Mesenchymal stem cell (in vitro differentiated cells and primary cell): ENCODE measurements around the gene PTPRG.

Source experiments
- DNase-seq: peaks from one replicate; pipeline ENCODE4 v3.0.0-alpha.2; 2013
- H2AFZ ChIP-seq: one replicate; pipeline ENCODE4 v1.6.1; 2013; ENCODE audit warnings: low read depth, mild to moderate bottlenecking, control low read depth, inconsistent platforms, low read length, moderate library complexity
- H2AK5ac ChIP-seq: 2 replicates; pipeline ENCODE4 v1.6.1; 2013; ENCODE audit warnings: low read length, moderate library complexity, mild to moderate bottlenecking, inconsistent platforms; ENCODE audit not compliant: severe bottlenecking
- H2BK120ac ChIP-seq: one replicate; pipeline ENCODE4 v1.6.1; 2013; ENCODE audit warnings: low read depth, mild to moderate bottlenecking, inconsistent platforms, low read length, moderate library complexity
- H2BK12ac ChIP-seq, 2 experiments: one replicate each; pipeline ENCODE4 v1.6.1; 2013; ENCODE audit warnings: inconsistent platforms in 2 of 2, low read length in 2 of 2, mild to moderate bottlenecking in 2 of 2, moderate library complexity in 2 of 2, control low read depth in 1 of 2
- H2BK15ac ChIP-seq: one replicate; pipeline ENCODE4 v1.6.1; 2013; ENCODE audit warnings: mild to moderate bottlenecking, low read depth, inconsistent platforms; ENCODE audit not compliant: poor library complexity, severe bottlenecking
- H2BK5ac ChIP-seq: 2 replicates; pipeline ENCODE4 v1.6.1; 2013; ENCODE audit warnings: low read depth, mild to moderate bottlenecking, low read length, control low read depth, inconsistent platforms; ENCODE audit not compliant: poor library complexity, severe bottlenecking
- H3K14ac ChIP-seq, 2 experiments: one replicate each; pipeline ENCODE4 v1.6.1; 2013; ENCODE audit warnings: inconsistent platforms in 2 of 2, low read length in 2 of 2, control low read depth in 1 of 2, mild to moderate bottlenecking in 1 of 2, moderate library complexity in 1 of 2
- H3K18ac ChIP-seq, 2 experiments: one replicate each; pipeline ENCODE4 v1.6.1; 2013; ENCODE audit warnings: inconsistent platforms in 2 of 2, low read length in 2 of 2, control low read depth in 1 of 2, low read depth in 1 of 2, mild to moderate bottlenecking in 1 of 2
- H3K23ac ChIP-seq, 2 experiments: one replicate each; pipeline ENCODE4 v1.6.1; 2013; ENCODE audit warnings: inconsistent platforms in 2 of 2, low read length in 2 of 2, mild to moderate bottlenecking in 2 of 2, moderate library complexity in 2 of 2, control low read depth in 1 of 2
- H3K27ac ChIP-seq: 2 replicates; pipeline ENCODE4 v1.5.1; 2013; ENCODE audit warnings: mild to moderate bottlenecking, moderate library complexity, low read length, control low read depth, inconsistent platforms; ENCODE audit not compliant: poor library complexity, severe bottlenecking
- H3K27me3 ChIP-seq, 2 experiments: 2 replicates each; pipeline versions ENCODE4 v1.6.1 to v1.7.0; 2013; ENCODE audit warnings: low read length in 2 of 2, mild to moderate bottlenecking in 2 of 2, moderate library complexity in 2 of 2, control low read depth in 1 of 2, inconsistent platforms in 1 of 2; ENCODE audit not compliant: control insufficient read depth in 1 of 2, insufficient read depth in 1 of 2
- H3K36me3 ChIP-seq, 2 experiments: 2 replicates each; pipeline versions ENCODE4 v1.6.1 to v1.7.0; 2013; ENCODE audit warnings: low read length in 2 of 2, control low read depth in 1 of 2, inconsistent platforms in 1 of 2, low read depth in 1 of 2, mild to moderate bottlenecking in 1 of 2; ENCODE audit not compliant: insufficient read depth in 2 of 2, control insufficient read depth in 1 of 2
- H3K4ac ChIP-seq, 2 experiments: one replicate each; pipeline ENCODE4 v1.6.1; 2013; ENCODE audit warnings: inconsistent platforms in 2 of 2, low read length in 2 of 2, mild to moderate bottlenecking in 2 of 2, moderate library complexity in 2 of 2, control low read depth in 1 of 2, low read depth in 1 of 2
- H3K4me1 ChIP-seq: 2 replicates; pipeline ENCODE4 v1.6.1; 2013; ENCODE audit warnings: low read depth, low read length, control low read depth; ENCODE audit not compliant: control insufficient read depth, insufficient read depth
- H3K4me2 ChIP-seq: 2 replicates; pipeline ENCODE4 v1.6.1; 2013; ENCODE audit warnings: low read length, mild to moderate bottlenecking, inconsistent platforms; ENCODE audit not compliant: poor library complexity, severe bottlenecking
- H3K4me3 ChIP-seq, 2 experiments: 2 replicates each; pipeline versions ENCODE4 v1.5.1 to v1.7.0; 2013; ENCODE audit warnings: low read length in 2 of 2, mild to moderate bottlenecking in 2 of 2, control low read depth in 1 of 2, low read depth in 1 of 2; ENCODE audit not compliant: insufficient read depth in 1 of 2
- H3K79me1 ChIP-seq: replicated peaks from 2 replicates; pipeline ENCODE4 v1.6.1; 2013; ENCODE audit warnings: mild to moderate bottlenecking, control low read depth, low read length, inconsistent platforms; ENCODE audit not compliant: poor library complexity, severe bottlenecking
- H3K9ac ChIP-seq: 2 replicates; pipeline ENCODE4 v1.7.0; 2013; ENCODE audit warnings: mild to moderate bottlenecking, low read length, moderate library complexity
- H3K9me3 ChIP-seq: 2 replicates; pipeline ENCODE4 v1.7.0; 2013; ENCODE audit warnings: mild to moderate bottlenecking, low read length; ENCODE audit not compliant: control insufficient read depth
- H4K8ac ChIP-seq: one replicate; pipeline ENCODE4 v1.6.1; 2013; ENCODE audit warnings: inconsistent platforms, mild to moderate bottlenecking, low read length, moderate library complexity
- H4K91ac ChIP-seq: one replicate; pipeline ENCODE4 v1.6.1; 2013; ENCODE audit warnings: mild to moderate bottlenecking, low read length, inconsistent platforms
- WGBS: methylation state at CpG from one replicate; pipeline ENCODE4 v1.1.7; 2013; ENCODE audit warnings: mixed read lengths; 5-methylcytosine and 5-hydroxymethylcytosine counted together

Gene PTPRG

DNA sequence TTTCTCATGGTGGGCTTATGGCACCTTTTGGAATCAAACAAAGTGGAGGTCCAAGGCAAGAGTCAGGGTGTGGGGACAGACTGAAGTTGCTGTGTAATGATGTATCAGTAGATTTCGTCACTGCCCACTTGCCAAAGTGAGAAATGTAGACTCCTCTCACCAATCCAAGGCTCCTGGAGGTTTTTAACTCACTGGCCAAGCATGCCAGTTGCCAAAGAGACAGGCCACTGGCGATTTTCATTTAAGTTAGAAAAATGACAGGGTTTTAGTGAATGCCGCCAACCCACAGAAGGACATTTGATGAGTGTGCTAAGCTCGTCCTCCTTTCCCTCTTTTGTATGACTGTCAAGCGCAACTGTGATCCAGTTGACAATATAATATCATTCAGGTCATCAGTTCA is 602.8 kb downstream of the PTPRG start:
- Histone ChIP-seq H3K4me1 (peaks cover 3% of the 10 kb centered on the region), H2AFZ (no peak overlapping the region), H3K14ac (no peak overlapping the region), H3K9me3 (no peaks in the 10 kb centered on the region), H2BK120ac (no peak overlapping the region), H4K91ac (no peak overlapping the region), H3K36me3 (peaks cover 4% of the 10 kb centered on the region in 2 experiments), H2AK5ac (no peak overlapping the region), H3K4ac (no peak overlapping the region), H3K27ac (no peak overlapping the region), H3K4me3 (no peak overlapping the region), H3K4me2 (no peak overlapping the region), H3K9ac (no peak overlapping the region), H3K18ac (no peak overlapping the region), H2BK5ac (no peak overlapping the region), H3K27me3 (no peaks in the 10 kb centered on the region), H3K23ac (no peak overlapping the region), H3K79me1 (peaks cover 4% of the 10 kb centered on the region), H4K8ac (no peak overlapping the region), H2BK15ac (no peak overlapping the region), H2BK12ac (no peak overlapping the region)
- no peak for DNase-seq
- WGBS: 95% methylated on average over 5 of the region's 5 CpGs

DNA sequence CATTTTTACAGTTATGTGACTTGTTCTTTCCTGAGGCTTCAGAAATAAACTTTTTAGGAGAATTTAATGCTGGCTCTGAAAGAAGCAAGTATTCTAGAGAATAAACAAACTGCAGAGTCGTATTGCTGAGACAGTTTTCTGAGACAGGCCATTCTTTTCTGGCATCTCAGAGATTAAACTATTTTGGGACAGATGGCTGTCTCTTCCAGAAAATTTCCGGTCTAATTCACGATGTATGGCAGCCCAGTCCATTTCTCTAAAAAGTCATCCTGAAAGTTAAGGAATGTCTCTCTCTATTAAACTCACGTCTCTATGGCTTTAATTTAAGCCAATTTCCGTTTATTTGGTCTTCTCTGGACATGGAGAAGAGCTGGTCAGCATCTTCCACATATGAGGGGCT is 603.4 kb downstream of the PTPRG start:
- Histone ChIP-seq H3K4me1 (peaks cover 3% of the 10 kb centered on the region), H4K91ac (no peak overlapping the region), H3K27ac (no peak overlapping the region), H3K4ac (no peak overlapping the region), H2AK5ac (no peak overlapping the region), H3K27me3 (no peaks in the 10 kb centered on the region), H3K9me3 (no peaks in the 10 kb centered on the region), H2BK12ac (no peak overlapping the region), H2BK5ac (no peak overlapping the region), H2BK15ac (no peak overlapping the region), H4K8ac (no peak overlapping the region), H3K4me3 (no peak overlapping the region), H3K79me1 (peaks cover 4% of the 10 kb centered on the region), H3K18ac (no peak overlapping the region), H3K4me2 (no peak overlapping the region), H3K14ac (no peak overlapping the region), H3K36me3 (peaks cover 4% of the 10 kb centered on the region in 2 experiments), H2AFZ (no peak overlapping the region), H2BK120ac (no peak overlapping the region), H3K9ac (no peak overlapping the region), H3K23ac (no peak overlapping the region)
- whole genome bisulfite sequencing: 92% methylated on average over 5 of the region's 5 CpGs
- no peak for DNase-seq

DNA sequence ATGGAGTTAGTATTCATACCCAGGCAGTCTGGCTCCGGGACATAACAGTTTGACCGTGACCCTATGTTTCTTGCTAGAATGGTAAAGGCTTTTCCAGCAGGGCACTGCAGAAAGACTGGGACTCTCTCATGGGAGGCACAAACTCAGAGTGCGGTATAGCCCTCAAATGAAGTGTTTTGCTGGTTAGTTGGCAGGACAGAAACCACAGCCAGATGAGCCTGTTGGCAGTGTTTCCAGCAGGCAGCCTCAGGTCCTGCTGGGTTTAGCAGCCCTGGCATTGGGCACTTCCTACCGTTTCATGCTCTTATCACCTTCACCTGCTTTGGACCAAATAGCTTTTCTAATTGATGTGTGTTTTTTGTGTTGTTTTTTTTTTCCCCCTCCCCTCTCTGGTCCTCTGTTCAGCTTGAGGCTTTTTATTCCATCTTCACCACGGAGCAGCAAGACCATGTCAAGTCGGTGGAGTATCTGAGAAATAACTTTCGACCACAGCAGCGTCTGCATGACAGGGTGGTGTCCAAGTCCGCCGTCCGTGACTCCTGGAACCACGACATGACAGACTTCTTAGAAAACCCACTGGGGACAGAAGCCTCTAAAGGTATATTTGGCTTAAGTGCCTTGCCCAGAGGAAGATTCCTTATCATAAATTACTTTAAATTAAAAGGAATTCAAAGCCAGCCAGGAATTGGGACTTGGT is 606.3 kb downstream of the PTPRG start:
- Histone ChIP-seq H3K9ac (no peak overlapping the region), H2BK15ac (no peak overlapping the region), H3K4ac (no peak overlapping the region), H3K18ac (no peak overlapping the region), H2AFZ (no peak overlapping the region), H3K36me3 (peaks cover 4 to 15% of the 10 kb centered on the region in 2 experiments), H4K8ac (no peak overlapping the region), H3K27me3 (no peaks in the 10 kb centered on the region), H3K9me3 (peaks cover 9% of the 10 kb centered on the region), H3K23ac (no peak overlapping the region), H3K27ac (no peak overlapping the region), H3K4me1 (peaks cover 3% of the 10 kb centered on the region), H3K4me2 (no peak overlapping the region), H4K91ac (no peak overlapping the region), H2AK5ac (no peak overlapping the region), H2BK5ac (no peak overlapping the region), H2BK120ac (no peak overlapping the region), H2BK12ac (no peak overlapping the region), H3K4me3 (no peak overlapping the region), H3K14ac (no peak overlapping the region), H3K79me1 (peaks cover 1% of the 10 kb centered on the region)
- DNase-seq: no peak
- WGBS: 86% methylated on average over 7 of the region's 12 CpGs

DNA sequence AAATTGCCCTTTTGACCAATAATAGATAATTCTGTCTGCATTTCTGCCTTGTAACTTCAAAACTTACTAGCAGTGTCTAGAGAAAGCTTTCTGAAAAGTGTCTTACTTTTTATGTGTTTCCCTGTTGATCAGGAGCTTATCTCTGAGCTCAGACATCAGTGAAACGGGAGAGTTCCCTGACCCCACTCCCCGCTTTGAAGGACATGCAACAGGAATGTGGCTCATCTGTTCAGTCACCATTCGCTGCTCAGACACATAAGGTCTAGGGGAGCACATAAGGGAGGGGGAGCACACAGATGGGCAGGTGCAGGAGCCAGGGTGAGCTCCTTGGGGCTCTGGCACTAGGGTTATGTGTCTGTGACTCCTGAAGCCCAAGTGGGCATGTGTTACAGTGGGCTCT is 607.0 kb downstream of the PTPRG start:
- Histone ChIP-seq H3K36me3 (peaks cover 4 to 18% of the 10 kb centered on the region in 2 experiments), H4K8ac (no peak overlapping the region), H3K4me1 (peaks cover 3% of the 10 kb centered on the region), H3K4me2 (no peak overlapping the region), H4K91ac (no peak overlapping the region), H2BK120ac (no peak overlapping the region), H3K9ac (no peak overlapping the region), H3K4me3 (no peak overlapping the region), H3K27me3 (no peaks in the 10 kb centered on the region), H3K4ac (no peak overlapping the region), H2AFZ (no peak overlapping the region), H3K23ac (no peak overlapping the region), H3K14ac (no peak overlapping the region), H2BK15ac (no peak overlapping the region), H3K79me1 (peaks cover 1% of the 10 kb centered on the region), H2BK12ac (no peak overlapping the region), H3K9me3 (peaks cover 9% of the 10 kb centered on the region), H3K18ac (no peak overlapping the region), H2BK5ac (no peak overlapping the region), H3K27ac (no peak overlapping the region), H2AK5ac (no peak overlapping the region)
- 93% methylated on average over 3 of the region's 3 CpGs for WGBS
- no peak for DNase-seq
